ENCODE results near the gene PLCH1.

The PLCH1 gene

GRCh38 chr3:155690921-155691320 lies 54.0 kb downstream of the PLCH1 start:
- DNase-seq (ENCODE audit: low read depth in 2 of 2, low spot score in 1 of 2) = no peak

DNA sequence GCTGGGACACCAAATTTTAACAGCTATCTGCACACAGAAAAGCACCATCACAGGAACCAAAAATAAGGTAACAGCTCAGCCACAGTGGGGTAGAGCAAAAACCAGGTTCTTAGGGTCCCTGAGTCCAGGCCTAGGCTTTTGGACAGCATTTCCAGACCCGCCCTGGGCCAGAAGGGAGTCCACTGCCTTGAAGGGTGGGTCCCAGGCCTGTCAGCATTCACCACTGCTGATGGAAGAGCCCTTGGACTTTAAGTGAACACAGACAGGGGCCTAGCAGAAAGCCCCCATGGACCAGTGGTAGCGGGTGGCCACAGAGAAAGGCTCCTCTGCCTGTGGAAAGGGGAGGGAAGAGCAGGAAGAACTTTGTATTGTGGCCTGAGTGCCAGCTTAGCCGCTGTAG lies 56.4 kb downstream of the PLCH1 start:
- DNase-seq (ENCODE audit: low read depth in 2 of 2, low spot score in 1 of 2) = no peak

- no peak for DNase-seq (ENCODE audit: low read depth in 2 of 2, low spot score in 1 of 2)
Observed at GRCh38 chr3:155683344-155683720, 61.5 kb downstream of the PLCH1 start.

DNA sequence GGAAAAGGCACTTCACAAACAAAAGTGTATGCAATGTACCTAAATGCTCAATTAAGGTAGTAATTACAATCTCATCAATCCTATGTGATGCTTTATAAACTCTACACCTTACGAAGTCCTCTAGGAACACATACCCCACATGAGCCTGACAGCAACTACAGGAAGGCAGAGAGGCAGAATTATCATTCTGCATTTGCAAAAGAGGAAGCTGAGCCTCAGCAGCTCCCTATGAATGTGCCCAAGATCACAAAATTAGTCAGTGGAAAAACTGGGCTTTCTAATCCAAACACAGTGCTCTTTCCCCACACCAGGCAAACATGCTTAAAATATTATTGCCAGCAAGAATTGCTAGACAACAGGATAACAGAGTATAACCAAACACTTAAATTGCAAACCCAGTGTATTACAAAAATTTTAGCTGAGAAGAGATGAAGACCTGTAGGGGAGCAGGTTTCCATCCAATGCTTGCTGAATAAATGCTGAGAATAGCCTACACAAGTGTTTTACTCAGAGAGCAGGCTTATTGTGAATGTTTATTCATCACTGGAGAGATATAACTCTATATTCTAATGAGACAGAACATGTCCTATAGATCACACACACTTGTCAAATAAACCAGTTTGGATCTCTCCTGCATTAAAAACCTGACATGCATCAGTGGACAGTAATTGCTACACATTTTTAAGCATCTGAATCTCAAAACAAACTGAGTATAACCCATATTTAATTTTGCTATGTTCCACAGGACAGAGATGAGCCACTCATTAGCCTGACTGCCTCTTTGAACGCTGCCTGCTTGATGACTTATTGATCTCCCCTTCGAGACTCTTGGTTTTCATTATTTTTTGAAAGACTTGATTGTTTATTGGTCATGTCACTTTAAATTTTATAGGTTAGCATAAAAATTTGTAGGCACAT lies 62.2 kb downstream of the PLCH1 start:
- DNase-seq (ENCODE audit: low read depth in 2 of 2, low spot score in 1 of 2) = no peak

DNA sequence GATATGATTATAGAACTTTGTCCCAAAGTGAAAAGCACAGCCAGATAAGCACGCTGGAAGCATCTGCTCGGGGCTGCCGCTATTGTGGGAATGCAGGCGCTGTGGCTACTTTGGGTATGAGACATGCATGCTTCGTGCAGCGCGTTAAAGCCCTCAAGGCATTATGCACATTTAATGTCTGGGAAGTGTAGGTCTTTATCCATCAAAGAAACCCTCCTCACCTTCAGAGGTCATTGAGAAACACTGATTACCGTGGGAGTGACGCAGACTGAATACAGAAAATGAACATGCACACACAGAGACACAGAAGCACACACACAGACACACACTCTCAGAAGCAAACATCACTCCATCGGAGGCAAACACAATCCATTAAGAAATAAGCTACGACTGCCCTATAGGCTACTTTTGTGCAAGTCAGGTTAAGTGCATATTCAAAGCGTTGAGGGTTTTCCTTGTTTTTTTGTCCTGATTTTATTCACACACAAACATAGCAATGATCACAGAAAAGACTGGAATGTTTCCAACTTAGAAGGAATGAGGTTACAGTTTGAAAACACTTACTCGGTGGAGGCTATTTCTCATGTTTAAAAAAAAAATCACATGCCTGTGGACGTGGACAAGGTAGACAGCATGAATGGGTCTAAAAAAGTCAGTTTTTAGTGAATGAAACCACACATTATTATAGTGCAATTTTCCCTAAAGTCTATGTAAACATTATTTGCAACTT lies 68.5 kb downstream of the PLCH1 start:
- no peak for DNase-seq (ENCODE audit: low read depth in 2 of 2, low spot score in 1 of 2)

DNA sequence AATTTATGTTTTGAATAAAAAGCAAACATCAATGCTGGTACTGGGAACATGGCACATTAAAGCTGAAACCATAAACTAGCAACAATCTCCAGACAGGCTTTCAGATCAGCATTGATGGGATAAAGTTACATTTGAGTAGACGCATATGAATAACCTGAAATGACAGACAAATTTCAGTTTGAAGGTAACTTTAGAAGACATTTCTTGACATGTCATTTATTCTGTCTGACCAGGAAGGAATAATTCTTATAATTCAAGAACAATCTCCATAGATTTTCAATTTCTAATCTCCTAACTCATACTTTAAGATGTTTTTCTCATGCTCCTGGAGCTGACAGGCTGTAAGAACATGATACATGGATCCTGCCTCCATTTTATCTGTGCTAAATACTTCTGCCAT lies 69.8 kb downstream of the PLCH1 start:
- DNase-seq (ENCODE audit: low read depth in 2 of 2, low spot score in 1 of 2) = no peak

GRCh38 chr3:155673421-155673820 lies 71.5 kb downstream of the PLCH1 start:
- DNase-seq (ENCODE audit: low read depth in 2 of 2, low spot score in 1 of 2) = no peak

- DNase-seq (ENCODE audit: low read depth in 2 of 2, low spot score in 1 of 2) = no peak
Observed at GRCh38 chr3:155670335-155670734, 74.5 kb downstream of the PLCH1 start.

GRCh38 chr3:155667988-155668387 lies 76.9 kb downstream of the PLCH1 start:
- no peak for DNase-seq (ENCODE audit: low read depth in 2 of 2, low spot score in 1 of 2)

GRCh38 chr3:155664925-155665695 lies 79.8 kb downstream of the PLCH1 start:
- no peak for DNase-seq (ENCODE audit: low read depth in 2 of 2, low spot score in 1 of 2)

- DNase-seq (ENCODE audit: low read depth in 2 of 2, low spot score in 1 of 2) = no peak
Observed at GRCh38 chr3:155663467-155664212, 81.2 kb downstream of the PLCH1 start.

DNA sequence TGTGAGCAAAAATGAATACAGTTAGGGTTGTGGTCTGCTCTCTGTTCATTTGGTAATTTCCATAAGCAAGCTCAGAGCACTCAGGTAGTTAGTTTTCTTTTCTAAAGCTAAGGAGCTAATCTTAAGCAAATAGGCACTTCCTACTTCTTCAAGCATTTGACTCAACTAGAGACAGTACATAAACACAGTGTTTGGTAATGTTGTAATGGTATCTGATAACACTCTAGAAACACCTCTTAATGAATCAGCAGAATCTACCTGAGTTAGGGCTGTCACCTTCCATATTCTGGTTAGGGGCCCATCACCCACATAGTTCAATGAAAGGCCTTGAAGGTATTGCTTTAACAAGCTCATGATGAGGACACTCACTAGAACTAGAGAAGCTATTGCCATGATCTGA lies 83.1 kb downstream of the PLCH1 start:
- no peak for DNase-seq (ENCODE audit: low read depth in 2 of 2, low spot score in 1 of 2)

DNA sequence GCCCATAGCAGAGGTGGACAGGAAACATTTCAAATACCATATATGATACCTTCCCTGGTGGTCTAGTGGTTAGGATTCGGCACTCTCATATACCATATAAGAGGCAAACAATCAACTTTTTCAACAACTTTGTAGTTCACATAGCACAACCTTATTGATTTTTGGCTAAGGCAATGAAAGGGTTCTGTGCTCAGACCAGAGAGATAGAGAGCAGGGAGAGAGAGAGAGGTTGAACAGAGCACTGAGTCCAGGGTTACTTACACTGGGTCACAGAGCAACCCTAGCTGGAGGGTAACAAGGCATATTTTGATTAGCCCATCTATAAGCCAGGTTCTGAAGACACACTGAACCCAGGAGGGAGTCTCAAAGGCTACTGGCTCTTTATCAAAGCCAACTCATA lies 83.8 kb downstream of the PLCH1 start:
- DNase-seq (ENCODE audit: low read depth in 2 of 2, low spot score in 1 of 2) = no peak

DNA sequence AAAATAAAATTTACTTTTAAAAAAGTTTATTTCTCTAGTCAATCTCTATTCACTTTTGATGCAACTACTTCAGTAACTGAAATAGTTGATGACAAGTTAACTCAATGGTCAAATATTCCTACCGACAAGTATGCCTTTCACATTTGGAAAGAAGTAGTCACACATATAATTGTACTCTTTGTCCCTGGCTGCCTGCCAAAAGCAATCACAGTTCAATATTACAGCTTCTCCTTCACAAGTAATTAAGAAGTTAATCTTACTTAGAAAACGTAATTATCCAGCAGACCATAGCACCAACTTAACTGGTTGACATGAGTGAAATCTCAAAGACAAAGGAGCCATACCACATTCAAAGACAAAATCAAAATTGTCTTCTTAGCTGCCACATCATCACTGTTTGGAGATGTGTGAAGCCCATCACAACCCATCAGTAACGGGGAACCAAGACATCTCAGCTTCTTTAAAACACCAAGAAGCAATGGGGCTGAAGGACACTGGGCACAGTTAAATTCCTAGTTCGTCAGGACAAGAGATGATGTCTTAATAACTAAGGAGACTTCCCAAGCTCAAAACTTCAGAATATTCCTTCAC lies 86.1 kb downstream of the PLCH1 start:
- no peak for DNase-seq (ENCODE audit: low read depth in 2 of 2, low spot score in 1 of 2)

- no peak for DNase-seq (ENCODE audit: low read depth in 2 of 2, low spot score in 1 of 2)
Observed at GRCh38 chr3:155658006-155658405, 86.9 kb downstream of the PLCH1 start.

GRCh38 chr3:155657161-155657560 lies 87.7 kb downstream of the PLCH1 start:
- DNase-seq (ENCODE audit: low read depth in 2 of 2, low spot score in 1 of 2) = no peak

GRCh38 chr3:155656466-155656865 lies 88.4 kb downstream of the PLCH1 start:
- DNase-seq (ENCODE audit: low read depth in 2 of 2, low spot score in 1 of 2) = no peak

GRCh38 chr3:155651489-155652218 lies 93.2 kb downstream of the PLCH1 start:
- DNase-seq (ENCODE audit: low read depth in 2 of 2, low spot score in 1 of 2) = no peak

DNA sequence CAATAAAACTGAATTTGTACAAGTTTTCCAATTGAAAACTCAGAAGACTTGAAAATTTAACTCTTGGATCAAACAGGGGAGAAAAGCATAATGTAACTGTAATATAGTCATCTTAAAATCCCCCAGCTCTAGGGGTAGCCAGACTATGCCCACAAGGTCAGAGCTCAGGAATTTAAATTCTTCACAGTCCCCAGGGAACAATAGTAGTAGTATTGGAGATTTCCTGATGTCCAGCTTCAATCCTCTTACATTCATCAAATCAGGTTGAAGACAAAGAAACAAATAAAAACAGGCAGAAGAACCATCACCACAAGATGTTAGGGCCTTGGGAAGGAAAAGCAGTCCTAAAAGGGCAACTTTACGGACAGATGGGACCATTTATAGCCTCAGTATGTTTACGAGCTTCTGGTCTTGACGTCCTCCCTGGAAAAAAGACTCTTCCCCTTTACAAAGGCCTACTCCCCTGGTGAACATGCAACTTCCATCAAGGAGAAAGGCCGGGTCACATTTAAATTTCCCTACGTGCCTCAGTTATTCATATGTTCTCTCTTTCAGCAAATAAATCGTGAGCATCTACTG lies 96.8 kb downstream of the PLCH1 start:
- DNase-seq (ENCODE audit: low read depth in 2 of 2, low spot score in 1 of 2) = no peak

DNA sequence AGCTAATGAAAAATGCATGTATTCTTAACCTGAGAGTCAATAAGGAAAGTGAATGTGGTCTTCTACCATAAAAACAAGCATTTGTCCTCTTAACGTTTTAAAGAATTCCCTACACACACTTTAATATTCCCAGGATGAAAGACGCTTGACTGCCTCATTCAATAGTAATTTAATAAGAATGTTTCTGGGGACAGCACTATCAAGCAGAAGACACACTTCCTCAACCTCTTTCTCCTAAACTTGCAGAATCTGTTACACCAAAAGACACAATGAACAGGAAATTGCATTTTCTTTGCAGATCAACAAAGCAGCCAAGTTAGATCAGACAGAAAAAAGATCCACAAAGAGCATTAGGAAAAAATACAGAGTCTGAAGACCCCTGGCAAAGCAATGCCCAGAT lies 97.7 kb downstream of the PLCH1 start:
- no peak for DNase-seq (ENCODE audit: low read depth in 2 of 2, low spot score in 1 of 2)
